GM08714 (cell line): Measurements from ENCODE around the gene PMVK.
A peak's percentile ranks its signal among the peaks of the same experiment; 100 is the strongest.
"Not testable (repeated sequence)": the region's sequence is repeated elsewhere in the genome, so short reads cannot be mapped to it uniquely, and the experiment has no call there.

Experiments used
- H3K4me3 ChIP-seq: fragments of 200-500 bp; sonication (Bioruptor generic); 2 replicates; pipeline ENCODE4 v1.5.1; 2014; ENCODE audit warnings: mild to moderate bottlenecking, low read length, inconsistent platforms
- ZNF274 ChIP-seq: IDR thresholded peaks from 2 replicates; pipeline ENCODE4 v1.6.1; 2012; ENCODE audit warnings: mild to moderate bottlenecking, low read depth, low read length

Gene PMVK

DNA sequence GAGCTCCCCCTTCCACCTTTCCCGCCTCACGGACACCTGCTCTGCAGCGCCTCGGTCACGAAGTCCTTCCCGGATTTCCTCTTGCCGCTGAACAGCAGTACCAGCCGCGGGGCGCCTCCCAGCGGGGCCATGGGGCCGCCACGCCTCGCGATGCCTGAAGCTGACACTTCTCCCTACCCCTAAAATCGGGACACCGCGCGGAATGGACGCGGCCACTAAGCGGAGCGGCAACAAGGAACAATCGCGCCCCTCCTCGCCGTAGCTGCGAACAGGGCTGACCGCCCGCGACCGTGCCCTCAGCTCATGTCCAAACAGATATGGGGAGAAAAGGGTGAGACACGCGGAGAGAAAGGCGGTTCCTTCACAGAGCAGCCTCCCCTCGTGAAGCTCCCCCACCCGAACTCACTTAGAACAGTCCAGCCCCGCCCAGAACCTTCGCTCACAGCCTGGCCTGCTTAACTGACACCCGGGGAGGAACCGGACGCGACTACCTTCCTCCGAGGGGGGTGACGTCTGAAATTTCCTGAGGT is at the start of gene PMVK:
PMVK (minus strand) TSS at position 165 of the 530 bp plus-strand sequence; CDS start at position 131, 34 bp downstream.
- peak within 1 kb of the TSS; percentile 73 for H3K4me3 ChIP-seq
- TF ChIP-seq ZNF274 = no peak

DNA sequence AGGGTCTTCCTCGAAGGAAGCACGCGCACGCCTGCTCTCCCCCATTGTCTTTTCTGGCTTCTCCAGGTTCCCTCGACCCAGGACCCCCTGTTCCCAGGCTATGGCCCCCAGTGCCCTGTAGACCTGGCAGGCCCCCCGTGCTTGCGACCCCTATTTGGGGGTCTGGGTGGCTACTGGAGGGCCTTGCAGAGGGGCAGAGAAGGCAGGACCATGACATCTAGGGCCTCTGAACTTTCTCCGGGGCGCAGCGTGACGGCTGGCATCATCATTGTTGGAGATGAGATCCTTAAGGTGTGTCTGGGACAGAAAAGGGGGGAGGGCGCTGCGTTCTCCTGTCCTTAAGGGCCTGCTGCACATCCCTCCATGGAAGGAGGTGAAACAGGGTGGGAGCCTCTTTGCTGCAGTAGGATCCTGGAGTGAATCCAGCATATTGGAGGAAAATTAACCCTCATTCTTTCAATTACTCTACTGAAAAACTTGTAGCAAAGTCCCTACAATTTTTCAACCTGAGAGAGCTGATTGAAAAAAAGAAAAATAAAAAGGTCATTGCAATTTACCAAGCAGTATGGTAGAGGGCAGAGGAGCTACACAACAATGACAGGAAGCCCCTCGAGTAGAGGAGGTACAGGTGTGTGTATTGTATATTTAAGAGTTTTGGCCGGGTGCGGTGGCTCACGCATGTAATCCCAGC is 47.4 kb upstream of the PMVK start:
- TF ChIP-seq ZNF274 = no peak

DNA sequence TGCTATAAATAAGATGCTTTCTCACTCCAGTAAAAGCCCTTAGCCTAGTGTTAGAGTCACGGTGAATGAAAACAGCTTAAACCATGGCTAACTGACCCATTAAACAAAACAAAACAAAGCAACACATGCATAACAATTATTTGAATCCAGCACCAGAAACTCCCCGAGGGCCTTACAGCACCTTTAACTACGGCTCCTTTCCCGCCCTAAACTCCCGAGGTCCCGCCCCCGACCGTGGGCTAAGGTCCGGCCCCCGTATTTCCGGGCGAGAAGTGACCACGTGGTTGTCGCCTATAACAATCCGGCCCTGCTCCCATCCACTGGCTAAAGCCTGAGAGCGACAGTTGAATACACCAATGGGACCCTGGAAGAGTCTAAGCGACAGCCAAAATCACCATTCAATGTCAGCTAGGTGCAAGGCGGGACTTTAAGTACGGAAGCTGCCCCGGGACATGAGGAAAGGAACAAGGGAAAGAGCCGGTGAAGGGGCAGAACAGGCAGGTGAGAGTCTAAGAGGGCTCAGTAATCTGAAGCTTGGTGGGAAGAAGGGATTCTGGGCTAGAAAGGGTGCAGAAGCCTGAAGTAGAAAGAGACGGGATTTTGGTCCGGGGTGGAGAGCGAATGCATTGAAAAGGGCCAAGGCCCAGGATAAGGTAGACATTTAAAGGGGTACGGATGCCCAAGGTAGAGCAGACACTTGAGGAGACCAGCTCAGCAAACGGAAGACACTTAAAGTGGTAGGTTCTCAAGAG is 46.6 kb upstream of the PMVK start, which contains the start of gene FLAD1:
FLAD1 (plus strand) TSS at position 448 of the 752 bp plus-strand sequence. CDS start 351 bp downstream, outside the sequence.
- no peak for TF ChIP-seq ZNF274
- peak within 1 kb of the TSS; percentile 91 for H3K4me3 ChIP-seq

More for the DNA sequence above, 47.4 kb upstream of the PMVK start:
- H3K4me3 ChIP-seq = peak overlapping the region; percentile 91

DNA sequence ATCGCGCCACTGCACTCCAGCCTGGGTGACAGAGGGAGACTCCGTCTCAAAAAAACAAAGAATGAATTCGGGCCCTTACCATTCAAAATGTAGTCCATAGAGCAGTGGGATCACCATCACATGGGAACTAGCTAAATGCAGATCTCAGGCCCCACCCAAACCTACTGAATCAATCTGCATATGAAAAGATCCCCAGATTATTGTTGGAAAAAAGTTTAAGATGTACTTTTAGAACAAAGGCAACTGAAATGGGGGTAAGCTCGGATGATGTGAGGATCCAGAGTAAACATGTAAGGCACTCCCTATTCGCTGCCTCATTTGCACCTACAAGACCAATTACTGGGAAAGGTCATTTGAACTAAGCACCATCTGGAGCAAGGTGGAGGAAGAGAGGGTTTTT is 45.8 kb upstream of the PMVK start:
- TF ChIP-seq ZNF274 = no peak
- H3K4me3 ChIP-seq = peak overlapping the region; percentile 68

DNA sequence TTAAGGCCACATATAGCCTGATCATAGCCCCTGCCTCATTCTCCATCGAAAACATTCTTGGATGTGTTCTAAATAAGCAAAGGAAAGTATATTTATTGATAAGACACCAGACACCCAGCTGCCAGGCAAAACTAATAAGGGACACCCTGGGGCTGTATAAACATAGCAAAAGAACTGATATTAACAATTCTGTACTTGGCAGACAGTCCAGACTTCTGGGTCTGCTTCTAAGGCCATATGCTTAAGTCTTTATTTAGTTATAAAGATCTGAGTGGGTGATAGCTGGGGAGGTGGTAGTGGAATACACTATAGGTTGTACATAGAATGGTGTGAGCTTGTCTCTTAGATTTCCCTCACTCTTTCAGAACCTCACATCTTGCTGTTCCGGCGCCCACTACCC is 41.8 kb upstream of the PMVK start:
- H3K4me3 ChIP-seq = no peak overlapping the region
- TF ChIP-seq ZNF274 = no peak

DNA sequence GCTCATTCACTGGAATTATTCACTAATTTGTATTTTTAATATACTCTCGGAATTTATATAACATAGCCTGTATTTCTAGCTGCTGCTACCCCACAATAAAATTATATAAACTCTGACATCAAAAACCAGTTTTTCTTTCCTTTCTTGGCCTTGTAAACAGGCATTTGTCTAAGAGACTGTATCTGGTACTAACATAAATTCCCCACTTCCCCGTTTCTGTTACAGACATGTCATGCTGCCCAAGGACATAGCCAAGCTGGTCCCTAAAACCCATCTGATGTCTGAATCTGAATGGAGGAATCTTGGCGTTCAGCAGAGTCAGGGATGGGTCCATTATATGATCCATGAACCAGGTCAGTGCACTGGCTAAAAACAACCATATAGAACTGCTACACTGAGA is 41.2 kb upstream of the PMVK start:
- H3K4me3 ChIP-seq = not testable (repeated sequence)

DNA sequence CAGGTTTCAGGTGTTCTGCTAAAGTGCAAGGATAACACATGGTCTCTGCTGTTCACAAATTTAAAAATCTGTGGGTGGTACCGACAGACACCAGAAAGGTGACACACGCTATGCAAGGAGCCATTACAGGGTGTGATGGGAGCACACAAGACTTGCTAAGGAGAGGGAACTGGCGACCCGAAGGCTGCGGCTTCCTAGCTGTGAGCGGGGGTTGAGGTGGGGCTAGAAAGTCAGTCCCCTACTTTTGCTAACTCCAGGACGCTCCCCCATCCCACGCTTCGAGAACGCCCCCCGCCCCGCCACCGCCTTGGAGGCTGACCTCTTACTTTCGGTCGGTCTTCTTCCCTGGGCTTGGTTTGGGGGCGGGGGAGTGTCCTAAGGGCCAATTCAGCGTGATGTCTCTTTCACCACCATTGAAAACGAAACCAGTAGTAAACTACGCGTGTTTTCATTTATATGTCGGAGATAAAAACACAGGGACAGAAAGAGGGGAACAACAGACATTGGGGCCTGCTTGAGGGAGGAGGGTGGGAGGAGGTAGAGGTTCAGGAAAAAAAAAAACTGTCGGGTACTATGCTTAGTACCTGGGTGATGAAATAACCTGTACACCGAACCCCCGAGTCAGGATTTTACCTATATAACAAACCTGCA is 39.0 kb upstream of the PMVK start:
- H3K4me3 ChIP-seq = peak overlapping the region; percentile 96
- no peak for TF ChIP-seq ZNF274

DNA sequence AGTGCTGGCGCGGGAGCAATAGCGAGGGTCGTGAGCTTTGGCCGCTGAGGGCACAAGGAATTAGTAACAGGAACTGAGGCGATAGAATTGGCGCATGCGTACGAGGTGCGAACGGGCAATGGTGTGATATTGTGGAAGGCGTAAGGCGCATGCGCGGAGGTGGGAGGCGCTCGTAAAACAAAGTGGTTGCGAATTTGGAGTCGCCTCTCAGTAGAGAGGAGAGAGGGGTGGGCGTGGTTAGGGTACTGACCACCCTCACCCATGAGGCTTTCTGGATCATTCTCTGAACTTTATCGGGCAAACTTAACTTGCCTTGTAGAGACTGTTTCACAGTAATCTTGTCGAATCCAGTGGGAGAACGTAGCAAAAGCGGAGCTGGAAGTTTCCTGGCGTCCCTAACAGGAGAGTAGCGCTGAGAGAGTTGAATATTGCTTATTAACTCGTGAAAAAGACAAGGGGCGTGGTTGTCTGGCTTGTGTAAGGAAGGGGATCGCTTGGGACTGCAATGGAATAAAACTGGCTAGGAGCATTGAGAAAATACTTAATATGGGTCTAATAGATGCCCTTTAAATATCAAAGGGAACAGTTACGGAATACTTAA is 38.4 kb upstream of the PMVK start:
- no peak for TF ChIP-seq ZNF274
- peak overlapping the region; percentile 96 for H3K4me3 ChIP-seq

DNA sequence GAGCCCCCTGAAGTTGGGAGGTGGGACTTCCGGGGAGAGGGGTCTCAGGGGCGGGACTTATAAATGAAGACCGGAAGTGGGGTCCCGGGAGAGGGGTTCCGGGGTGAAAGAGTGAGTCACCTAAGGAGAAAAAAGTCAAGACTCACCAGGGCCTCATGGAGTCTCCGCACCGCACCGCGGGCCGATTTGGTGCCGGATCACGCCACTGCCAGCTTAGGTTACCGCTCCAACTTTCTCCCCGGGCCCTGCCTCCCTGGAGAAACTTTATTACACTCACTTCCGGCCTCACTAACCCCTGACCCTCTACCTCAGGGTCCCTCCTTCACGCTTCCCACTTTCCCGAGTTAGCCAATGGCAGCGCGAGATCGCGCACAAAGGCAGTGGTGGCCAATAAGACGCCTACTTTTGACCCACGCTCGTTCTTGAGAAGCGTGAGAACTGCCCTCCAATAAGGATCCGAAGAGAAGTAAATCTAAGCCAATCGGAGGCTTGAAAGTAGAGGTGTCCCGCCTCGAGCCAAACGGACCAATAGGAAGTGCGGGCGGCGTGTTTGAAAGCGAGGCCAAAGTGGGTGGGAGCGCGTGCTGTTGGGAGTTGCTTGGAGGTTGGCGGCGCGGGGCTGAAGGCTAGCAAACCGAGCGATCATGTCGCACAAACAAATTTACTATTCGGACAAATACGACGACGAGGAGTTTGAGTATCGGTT is 37.7 kb upstream of the PMVK start, which contains the start of gene CKS1B:
CKS1B (plus strand) TSS at position 580 of the 706 bp plus-strand sequence; CDS start at position 645, 65 bp downstream.
- TF ChIP-seq ZNF274 = no peak
- peak within 1 kb of the TSS; percentile 96 for H3K4me3 ChIP-seq

DNA sequence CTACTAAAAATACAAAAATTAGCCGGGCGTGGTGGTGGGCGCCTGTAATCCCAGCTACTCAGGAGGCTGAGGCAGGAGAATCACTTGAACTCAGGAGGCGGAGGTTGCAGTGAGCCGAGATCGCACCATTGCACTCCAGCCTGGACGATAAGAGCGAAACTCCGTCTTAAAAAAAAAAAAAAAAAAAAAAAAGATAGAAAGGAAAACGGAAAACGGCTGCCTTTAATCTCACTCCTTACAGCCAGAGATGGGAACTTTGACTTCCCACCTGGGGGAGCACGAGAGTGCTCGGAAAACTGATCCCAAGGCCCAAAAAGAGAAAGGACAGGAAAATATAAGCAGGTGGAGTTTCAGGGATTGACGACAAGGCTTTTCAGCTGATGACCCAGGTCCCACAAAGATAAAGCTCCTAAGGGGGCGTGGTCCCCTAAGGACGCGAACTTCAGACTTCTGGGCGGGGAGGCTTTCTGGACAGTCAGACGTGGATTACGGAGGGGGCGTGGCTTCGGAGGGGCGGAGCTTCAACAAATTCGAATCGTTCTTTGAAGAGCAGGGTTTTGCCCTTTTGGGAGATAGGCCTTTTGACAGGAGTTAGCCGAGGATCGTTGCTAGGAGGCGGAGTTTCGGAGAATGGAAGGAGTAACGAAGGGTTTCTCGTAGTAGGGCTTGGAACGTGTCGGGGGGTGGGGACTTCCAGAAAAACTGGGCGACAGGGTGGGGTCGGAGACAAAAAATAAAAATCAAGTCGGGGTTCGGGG is 37.0 kb upstream of the PMVK start:
- no peak for TF ChIP-seq ZNF274
- H3K4me3 ChIP-seq = peak overlapping the region; percentile 73

DNA sequence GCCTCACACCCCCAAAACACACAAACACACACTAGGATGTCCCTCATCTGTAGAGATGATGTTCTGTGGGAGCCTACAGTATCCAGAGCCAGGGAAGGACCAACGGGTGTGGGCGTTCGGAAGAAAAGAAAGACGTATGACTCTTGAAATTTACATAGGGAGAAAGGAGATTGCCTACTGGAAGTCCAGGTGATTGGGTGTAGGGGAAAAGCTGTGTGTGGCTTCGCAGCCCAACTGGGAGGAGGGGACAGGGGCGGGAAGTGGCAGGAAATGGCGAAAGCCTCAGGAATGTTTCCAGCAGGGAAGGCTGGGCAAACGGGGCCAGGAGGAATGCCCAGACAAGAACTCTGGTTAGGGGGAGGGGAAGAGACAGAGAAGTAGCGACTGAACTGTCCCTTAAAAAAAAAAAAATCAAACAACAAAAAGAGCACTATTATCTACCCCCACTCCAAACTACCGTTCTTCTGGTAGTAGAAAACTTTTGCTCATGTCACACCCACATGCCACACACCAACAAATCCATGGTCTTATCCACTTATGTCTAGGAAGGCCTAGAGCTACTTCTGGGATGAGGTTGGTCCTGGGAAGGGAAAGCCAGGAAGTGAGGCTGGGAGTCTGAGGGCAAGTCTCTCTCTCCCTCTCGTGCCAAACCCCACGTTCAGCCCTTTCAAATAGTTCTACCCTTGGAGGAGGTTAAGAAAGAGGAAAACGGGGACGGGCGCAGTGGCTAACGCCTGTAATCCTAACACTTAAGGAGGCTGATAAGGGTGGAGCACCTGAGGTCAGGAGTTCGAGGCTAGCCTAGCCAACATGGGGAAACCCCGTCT is 36.2 kb upstream of the PMVK start:
- no peak for TF ChIP-seq ZNF274
- H3K4me3 ChIP-seq = peak overlapping the region; percentile 73; the same call in 1 of the 2 replicates

DNA sequence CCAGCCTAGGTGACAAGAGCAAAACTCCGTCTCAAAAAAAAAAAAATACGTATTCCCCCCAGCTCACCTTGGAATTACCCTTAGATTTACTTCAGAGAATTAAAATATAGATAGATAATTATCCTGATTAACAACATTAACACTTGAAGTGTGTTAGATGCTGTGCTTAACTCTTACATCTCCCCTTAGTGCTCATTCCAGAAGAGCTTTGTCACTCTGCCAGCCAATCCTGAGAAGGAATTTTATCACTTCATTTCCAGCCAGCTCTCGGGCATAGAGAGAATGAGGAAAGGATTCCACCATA is 35.6 kb upstream of the PMVK start:
- no peak overlapping the region for H3K4me3 ChIP-seq
- TF ChIP-seq ZNF274 = no peak
